Caco-2 (cell line): Measurements from ENCODE around the gene SLC5A8. TPM values are rescaled to one million over a fixed set of nuclear protein-coding genes. Genes with fewer than 3 reads are reported as not detected.

Source experiments
- BruUV-seq: library from RNA; stranded (reverse); fragments of 400-500 nt; replicated peaks from 2 replicates; lab custom pipeline; 2021; lab: Mats Ljungman, UMichigan
- CTCF ChIA-PET: fragments of 300-600 bp; sonication (Branson Sonifier 250); formaldehyde crosslinking; loops from one replicate; lab custom pipeline; 2022; ENCODE audit warnings: antibody characterized with exemption; lab: Charles Lee
- POLR2A ChIA-PET: fragments of 300-600 bp; sonication (Branson Sonifier 250); formaldehyde crosslinking; loops from one replicate; lab custom pipeline; 2022; ENCODE audit warnings: antibody characterized with exemption; lab: Charles Lee
- DNase-seq, 2 experiments: peaks; one replicate each; pipeline versions ENCODE4 v3.0.0 to v3.0.0-alpha.2; 2020 to 2022
- H3K27me3 ChIP-seq: replicated peaks from 2 replicates; pipeline ENCODE4 v1.6.0; 2011; ENCODE audit warnings: low read length; ENCODE audit not compliant: control insufficient read depth, insufficient read depth
- H3K36me3 ChIP-seq: 2 replicates; pipeline ENCODE4 v1.5.1; 2011; ENCODE audit warnings: low read length; ENCODE audit not compliant: control insufficient read depth, insufficient read depth
- H3K4me1 ChIP-seq: fragments of 250-450 bp; sonication (Bioruptor Pico); 2 replicates; pipeline ENCODE4 v1.5.1; 2020; ENCODE audit warnings: mild to moderate bottlenecking
- H3K4me3 ChIP-seq: 2 replicates; pipeline ENCODE4 v1.5.1; 2011; ENCODE audit warnings: low read depth, mild to moderate bottlenecking, control low read depth, low read length
- H3K9me3 ChIP-seq: fragments of 250-450 bp; sonication (Bioruptor Pico); 2 replicates; pipeline ENCODE4 v1.5.1; 2020; ENCODE audit warnings: mild to moderate bottlenecking, moderate library complexity
- H3K27ac Mint-ChIP-seq: one replicate; pipeline ENCODE4 v1.8.0; 2022; ENCODE audit warnings: mixed read lengths; ENCODE audit not compliant: unreplicated experiment
- H3K27me3 Mint-ChIP-seq: one replicate; pipeline ENCODE4 v1.8.0; 2022; ENCODE audit warnings: mixed read lengths; ENCODE audit not compliant: insufficient read depth, unreplicated experiment
- H3K36me3 Mint-ChIP-seq: one replicate; pipeline ENCODE4 v1.8.0; 2022; ENCODE audit warnings: mild to moderate bottlenecking, mixed read lengths; ENCODE audit not compliant: insufficient read depth, unreplicated experiment
- H3K4me1 Mint-ChIP-seq: one replicate; pipeline ENCODE4 v1.8.0; 2022; ENCODE audit warnings: low read depth, mixed read lengths; ENCODE audit not compliant: unreplicated experiment
- H3K4me3 Mint-ChIP-seq: one replicate; pipeline ENCODE4 v1.8.0; 2022; ENCODE audit warnings: mild to moderate bottlenecking, moderate library complexity, mixed read lengths; ENCODE audit not compliant: unreplicated experiment
- H3K9me3 Mint-ChIP-seq: one replicate; pipeline ENCODE4 v1.8.0; 2022; ENCODE audit warnings: mixed read lengths; ENCODE audit not compliant: unreplicated experiment
- CTCF ChIP-seq, 2 experiments: fragments of 200-600 bp in 1 of 2; IDR thresholded peaks; 1 replicate in 1 of 2; 2 replicates in 1 of 2; pipeline versions ENCODE4 v1.5.1 to v1.8.0; 2011 to 2022; ENCODE audit warnings: antibody characterized with exemption in 1 of 2, control low read depth in 1 of 2, inconsistent platforms in 1 of 2, low read depth in 1 of 2, low read length in 1 of 2, mild to moderate bottlenecking in 1 of 2, moderate library complexity in 1 of 2; ENCODE audit not compliant: insufficient read depth in 1 of 2, severe bottlenecking in 1 of 2, unreplicated experiment in 1 of 2
- intact Hi-C: fragments of 100-400 bp; cut with micrococcal nuclease; formaldehyde crosslinking; loops from one replicate; pipeline ENCODE4 v1.10.0; 2022; ENCODE audit not compliant: unreplicated experiment
- total RNA-seq: library from RNA; stranded (reverse); gene quantifications from 2 replicates; pipeline ENCODE4 v1.2.3, GENCODE V29; 2022

Gene SLC5A8
- total RNA-seq, 1 experiment from 2014 or later = not detected

- Histone ChIP-seq H3K4me3 (no peak overlapping the region), H3K27me3 (no peaks in the 10 kb centered on the region), H3K4me1 (no peaks in the 10 kb centered on the region), H3K9me3 (no peaks in the 10 kb centered on the region), H3K36me3 (no peaks in the 10 kb centered on the region)
- H3K4me3 Mint-ChIP-seq = no peak overlapping the region
- no peaks in the 10 kb centered on the region for H3K36me3 Mint-ChIP-seq
- no peak overlapping the region for H3K27ac Mint-ChIP-seq
- no peak for DNase-seq
- no peak for TF ChIP-seq CTCF (IDR thresholded peaks at IDR 0.05; ENCODE audit: insufficient read depth in 1 of 2, low read depth in 1 of 2, low read length in 1 of 2, severe bottlenecking in 1 of 2, unreplicated experiment in 1 of 2)
- no TSS peak for BruUV-seq
- CTCF ChIA-PET = no interaction called here
- peaks cover 11% of the 10 kb centered on the region for H3K27me3 Mint-ChIP-seq
- no peaks in the 10 kb centered on the region for H3K9me3 Mint-ChIP-seq
- POLR2A ChIA-PET = no interaction called here
- intact Hi-C loops = no loop called here
- no peaks in the 10 kb centered on the region for H3K4me1 Mint-ChIP-seq
These were observed 5.3 kb downstream of the SLC5A8 start for GRCh38 chr12:101204602-101205304.

GRCh38 chr12:101200824-101201223, 9.2 kb downstream of the SLC5A8 start:
- no peak for DNase-seq
- Mint-ChIP-seq H3K36me3 (no peaks in the 10 kb centered on the region), H3K4me1 (no peaks in the 10 kb centered on the region), H3K27ac (no peak overlapping the region), H3K9me3 (no peaks in the 10 kb centered on the region), H3K27me3 (peaks cover 7% of the 10 kb centered on the region), H3K4me3 (no peak overlapping the region)
- Histone ChIP-seq H3K27me3 (no peaks in the 10 kb centered on the region), H3K4me1 (no peaks in the 10 kb centered on the region), H3K36me3 (no peaks in the 10 kb centered on the region), H3K4me3 (no peak overlapping the region), H3K9me3 (no peaks in the 10 kb centered on the region)
- intact Hi-C loops = no loop called here
- BruUV-seq = no TSS peak
- ChIA-PET CTCF (no interaction called here), POLR2A (no interaction called here)
- TF ChIP-seq CTCF (IDR thresholded peaks at IDR 0.05; ENCODE audit: insufficient read depth in 1 of 2, low read depth in 1 of 2, low read length in 1 of 2, severe bottlenecking in 1 of 2, unreplicated experiment in 1 of 2) = no peak

- no peak for TF ChIP-seq CTCF (IDR thresholded peaks at IDR 0.05; ENCODE audit: insufficient read depth in 1 of 2, low read depth in 1 of 2, low read length in 1 of 2, severe bottlenecking in 1 of 2, unreplicated experiment in 1 of 2)
- H3K36me3 Mint-ChIP-seq = no peaks in the 10 kb centered on the region
- no peaks in the 10 kb centered on the region for H3K27me3 ChIP-seq
- POLR2A ChIA-PET = no interaction called here
- no peak overlapping the region for H3K4me3 Mint-ChIP-seq
- intact Hi-C loops = no loop called here
- no peak overlapping the region for H3K4me3 ChIP-seq
- no peaks in the 10 kb centered on the region for H3K4me1 Mint-ChIP-seq
- no peaks in the 10 kb centered on the region for H3K36me3 ChIP-seq
- CTCF ChIA-PET = no interaction called here
- no peaks in the 10 kb centered on the region for H3K9me3 ChIP-seq
- no peak for DNase-seq
- H3K27me3 Mint-ChIP-seq = peaks cover 5% of the 10 kb centered on the region
- no TSS peak for BruUV-seq
- no peaks in the 10 kb centered on the region for H3K9me3 Mint-ChIP-seq
- H3K4me1 ChIP-seq = no peaks in the 10 kb centered on the region
- H3K27ac Mint-ChIP-seq = no peak overlapping the region
These were observed 9.9 kb downstream of the SLC5A8 start for GRCh38 chr12:101200145-101200544.
